Fibroblast of skin of abdomen (primary cell): ENCODE data around the gene TBX18. TPM values are rescaled to one million over a fixed set of nuclear protein-coding genes. Genes with fewer than 3 reads are reported as not detected.

Experiments used
- DNase-seq: peaks from one replicate; pipeline ENCODE4 v3.0.0-alpha.2; 2013
- polyA plus RNA-seq, 2 experiments: library from polyadenylated mRNA; unstranded; fragments of 120-200 nt; gene quantifications; one replicate each; pipeline ENCODE4 v1.2.1, GENCODE V29; 2013; ENCODE audit not compliant: insufficient read length in 2 of 2

TBX18 gene
- polyA plus RNA-seq (2013, experiment 1 of 2; ENCODE audit: insufficient read length): 10.9 TPM
- 10.5 TPM for polyA plus RNA-seq (2013, experiment 2 of 2; ENCODE audit: insufficient read length)

DNA sequence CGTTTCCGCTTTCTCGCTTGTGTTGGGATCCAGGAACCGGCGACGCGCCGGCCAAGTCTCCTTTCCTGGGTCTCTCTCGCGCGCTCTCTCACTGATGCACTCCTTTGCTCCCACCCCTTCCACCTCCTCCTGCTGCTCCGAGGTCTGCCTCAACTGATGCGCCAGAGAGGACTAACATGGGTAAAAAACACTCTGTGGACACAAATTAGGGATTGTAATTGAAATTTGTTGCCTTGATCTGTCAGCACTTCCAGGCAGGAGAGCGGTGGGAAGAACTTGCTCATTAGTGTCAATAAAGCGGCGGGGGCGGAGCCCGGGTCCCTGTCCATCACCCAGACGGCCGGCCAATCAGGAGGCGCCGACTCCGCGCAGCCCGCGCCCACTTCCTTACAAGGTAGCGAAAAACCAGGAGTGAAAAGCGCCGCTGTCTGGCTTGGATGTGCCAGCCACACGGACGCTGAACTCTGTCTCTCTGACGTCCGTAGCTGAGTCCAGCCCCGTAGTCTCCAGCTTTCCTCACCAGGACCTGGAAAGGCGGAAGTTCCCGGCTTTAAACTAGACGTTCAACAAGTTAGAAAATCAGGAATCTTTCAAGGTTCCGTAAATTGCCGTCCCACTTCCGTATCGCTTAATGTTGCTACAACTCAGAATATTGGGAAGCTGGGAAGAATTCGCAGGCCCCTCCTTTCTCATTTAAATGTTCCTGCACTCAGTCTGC, at the start of gene TBX18:
Gene TBX18 (minus strand): TSS at position 267 of the 718 bp plus-strand sequence. CDS start 417 bp downstream, outside the sequence.
- DNase-seq: peak; percentile 99

DNA sequence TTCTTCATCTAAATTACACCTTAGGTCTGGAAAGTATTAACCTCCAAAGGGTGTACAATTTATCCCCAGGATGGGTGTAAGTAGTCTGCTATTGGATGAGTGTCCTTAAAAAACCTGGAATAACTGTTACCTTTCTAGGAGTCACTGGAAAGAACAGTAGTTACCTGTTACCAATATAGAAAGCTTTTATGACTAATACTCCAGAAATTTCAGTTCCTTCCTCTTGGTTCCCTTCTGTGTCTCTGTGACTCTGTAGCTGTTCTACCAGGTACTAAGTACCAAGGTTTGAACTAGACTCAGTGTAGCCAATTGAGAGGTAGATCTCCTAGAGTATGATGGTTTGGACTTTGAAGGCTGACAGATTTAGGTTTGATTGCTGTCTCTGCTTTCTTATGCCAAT, 47.0 kb upstream of the TBX18 start:
- DNase-seq: no peak

DNA sequence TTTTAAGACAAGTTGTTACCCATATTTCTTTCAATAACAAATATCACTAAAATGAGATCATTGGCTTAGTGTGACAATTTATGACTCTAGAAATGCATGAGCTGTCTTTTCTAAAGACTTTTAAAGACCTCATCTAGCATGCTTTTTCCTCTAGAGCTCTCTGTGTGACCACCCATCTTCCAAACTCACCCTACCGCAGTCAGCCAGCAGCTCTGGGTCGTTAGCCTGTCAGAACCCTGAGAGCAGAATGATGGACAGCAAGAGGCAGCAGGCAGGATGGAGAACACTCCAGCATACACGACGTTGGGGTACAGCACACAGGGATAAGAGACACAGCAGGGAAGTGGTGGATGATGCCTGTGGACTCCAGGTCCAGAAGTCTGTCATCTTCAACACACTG, 45.1 kb upstream of the TBX18 start:
- no peak for DNase-seq

DNA sequence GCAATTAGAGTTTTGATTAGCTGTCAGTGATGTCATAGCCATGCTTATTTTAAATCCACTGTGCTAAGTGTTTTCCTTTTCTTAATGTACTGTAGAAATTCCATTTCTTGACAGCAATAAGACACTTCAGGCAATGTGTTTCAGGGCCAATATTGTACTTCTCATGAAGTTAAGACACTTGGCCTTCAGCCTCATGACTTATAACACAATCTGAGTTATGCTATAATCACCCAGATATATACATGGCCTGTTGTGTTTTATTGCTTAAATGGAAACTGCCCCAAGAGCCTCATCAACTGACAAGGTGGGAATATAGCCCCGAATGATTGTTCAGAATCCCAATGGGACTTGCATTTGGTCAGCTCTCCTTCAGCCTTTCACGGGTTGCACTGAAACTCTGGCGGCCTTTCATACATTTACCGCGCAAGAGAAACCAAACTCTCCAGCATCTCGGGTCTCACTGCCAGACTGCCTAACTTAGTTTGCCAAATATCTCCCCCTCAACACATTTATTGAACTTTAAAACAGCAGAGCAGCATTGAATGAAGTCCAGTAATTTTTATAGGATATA, 44.2 kb upstream of the TBX18 start:
- no peak for DNase-seq

DNA sequence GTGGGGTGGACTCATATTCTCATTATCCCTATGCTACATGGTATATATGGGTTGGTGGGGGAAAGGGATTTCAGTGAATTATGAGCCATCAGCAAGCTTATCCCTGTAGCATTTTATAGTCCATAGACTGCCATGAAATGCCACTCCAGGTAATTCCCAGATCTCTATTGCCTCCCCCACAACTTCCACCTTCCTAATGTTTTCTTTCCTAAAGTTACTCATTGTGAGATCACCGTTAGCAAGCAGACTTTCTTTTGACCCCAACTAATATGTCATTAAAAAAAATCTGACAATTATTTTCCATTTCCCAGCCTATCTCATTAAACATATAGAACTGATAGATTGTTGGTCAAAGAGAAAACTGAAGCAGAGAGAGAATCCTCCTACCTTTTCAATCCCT, 40.7 kb upstream of the TBX18 start:
- DNase-seq: no peak

DNA sequence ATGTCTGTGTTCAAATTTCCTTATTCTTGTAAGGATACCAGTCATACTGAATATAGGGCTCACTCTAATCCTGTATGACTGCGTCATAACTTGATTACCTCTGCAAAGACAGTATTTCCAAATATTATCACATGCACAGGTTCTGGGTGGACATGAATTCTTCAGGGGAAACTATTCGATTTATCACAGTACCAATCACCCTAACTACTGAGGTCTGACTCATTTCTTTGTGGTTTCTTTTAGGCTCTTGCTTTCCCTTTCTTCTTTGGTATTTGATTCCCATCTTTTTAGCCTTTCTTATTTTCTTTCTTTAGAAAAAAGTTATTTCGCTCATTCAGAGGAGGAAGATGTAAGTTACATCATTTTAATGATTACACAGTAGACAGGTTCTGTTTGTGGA, 40.3 kb upstream of the TBX18 start:
- peak; percentile 48 for DNase-seq

DNA sequence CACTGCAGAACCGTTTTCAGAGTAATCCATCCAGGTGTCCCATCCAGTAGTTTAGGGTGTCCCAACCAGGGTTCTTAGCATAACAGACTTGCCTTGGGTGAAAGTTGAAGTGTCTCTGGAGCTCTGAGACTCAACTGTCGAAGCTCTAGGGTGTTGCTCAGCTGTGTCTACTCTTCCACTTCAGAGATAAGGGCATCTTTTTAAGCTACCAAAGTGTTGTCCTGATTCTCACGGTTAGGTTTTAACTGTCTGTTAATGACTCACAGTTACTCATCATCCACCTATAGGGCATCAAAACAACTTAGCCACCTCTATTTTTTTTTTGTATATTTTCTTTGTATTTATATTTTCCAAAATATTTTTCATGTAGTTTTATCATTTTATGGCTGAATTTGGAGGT, 36.9 kb upstream of the TBX18 start:
- no peak for DNase-seq

DNA sequence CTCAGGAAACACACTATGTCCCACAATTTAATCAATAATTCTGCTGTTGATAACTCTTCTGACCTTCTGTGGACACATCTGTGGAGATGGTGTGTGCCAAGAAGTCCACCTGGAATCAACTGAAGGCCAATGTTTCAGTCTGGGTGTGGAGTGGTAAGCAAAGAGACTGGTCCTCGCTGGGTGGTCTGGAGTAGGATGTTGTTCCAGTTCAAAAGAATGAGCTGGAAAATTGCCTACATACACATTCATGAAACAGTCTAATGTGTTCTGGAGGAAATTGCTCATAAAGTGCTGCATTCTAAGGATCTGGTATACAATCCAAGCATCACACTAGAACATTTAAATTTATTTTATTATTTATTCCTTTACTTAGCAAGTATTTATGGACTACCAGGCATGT, 33.9 kb upstream of the TBX18 start:
- DNase-seq: peak; percentile 70

DNA sequence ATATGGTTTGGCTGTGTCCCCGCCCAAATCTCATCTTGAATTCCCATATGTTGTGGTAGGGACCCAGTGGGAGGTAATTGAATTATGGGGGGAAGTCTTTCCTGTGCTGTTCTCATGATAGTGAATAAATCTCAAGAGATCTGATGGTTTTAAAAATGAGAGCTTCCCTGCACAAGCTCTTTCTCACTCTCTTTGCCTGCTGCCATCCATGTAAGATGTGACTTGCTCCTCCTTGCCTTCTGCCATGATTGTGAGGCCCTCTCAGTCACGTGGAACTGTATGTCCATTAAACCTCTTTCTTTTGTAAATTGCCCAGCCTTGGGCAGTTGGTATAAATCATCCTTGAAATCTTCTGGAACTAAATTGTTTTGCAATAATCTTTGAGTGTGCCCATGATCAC, 31.9 kb upstream of the TBX18 start:
- no peak for DNase-seq

DNA sequence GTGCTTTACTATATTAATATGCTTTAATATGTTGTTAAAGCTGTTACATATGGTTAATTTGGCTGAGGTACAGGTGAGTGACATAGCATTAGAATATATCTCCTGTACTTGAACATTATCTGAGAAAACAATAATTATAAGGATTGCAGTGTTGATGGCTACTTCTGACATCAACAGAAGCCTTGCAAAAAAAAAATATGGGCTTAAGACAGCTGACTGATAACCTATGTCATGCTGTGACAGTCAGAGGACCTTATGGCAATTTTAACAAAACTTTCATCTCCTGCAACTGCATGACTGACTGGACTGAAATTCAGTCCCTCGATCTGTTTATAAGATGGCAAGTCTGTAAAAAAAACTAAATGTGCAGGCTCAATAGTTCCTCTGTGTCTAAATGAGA, 27.5 kb upstream of the TBX18 start:
- DNase-seq: no peak

DNA sequence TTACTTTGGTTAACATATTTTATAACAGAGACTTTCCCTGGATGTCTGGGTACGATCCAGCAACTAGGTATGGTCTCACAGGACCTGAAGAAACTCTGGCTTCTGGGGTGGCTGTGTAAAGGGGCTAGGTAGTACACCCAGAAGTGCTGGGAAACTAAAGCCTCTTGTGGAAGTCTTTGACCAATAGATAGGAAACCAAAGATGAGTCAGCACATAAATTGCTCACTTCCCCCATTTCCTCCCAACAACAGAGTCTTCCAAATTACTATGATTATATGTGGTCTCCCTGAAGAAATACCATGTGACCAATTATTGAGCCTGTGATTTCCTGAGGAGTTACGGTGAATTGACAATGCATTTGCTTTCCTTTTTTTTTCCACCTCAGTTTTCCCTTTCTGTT, 26.8 kb upstream of the TBX18 start:
- DNase-seq: peak; percentile 48

DNA sequence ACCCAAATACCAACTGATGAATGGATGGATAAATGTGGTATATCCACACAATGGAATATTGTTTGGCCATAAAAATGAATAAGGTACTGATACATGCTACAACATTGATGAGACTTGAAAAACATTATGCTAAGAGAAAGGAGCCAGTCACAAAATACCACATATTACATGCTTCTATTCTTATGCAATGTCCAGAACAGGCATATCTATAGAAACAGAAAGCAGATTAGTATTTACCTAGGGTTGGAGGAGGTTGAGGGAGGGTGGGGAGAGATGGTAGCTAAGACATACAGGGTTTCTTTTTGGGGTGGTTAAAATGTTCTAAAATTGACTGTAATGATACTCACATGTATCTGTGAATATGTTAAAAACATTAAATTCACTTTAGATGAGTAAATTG, 24.8 kb upstream of the TBX18 start:
- no peak for DNase-seq

DNA sequence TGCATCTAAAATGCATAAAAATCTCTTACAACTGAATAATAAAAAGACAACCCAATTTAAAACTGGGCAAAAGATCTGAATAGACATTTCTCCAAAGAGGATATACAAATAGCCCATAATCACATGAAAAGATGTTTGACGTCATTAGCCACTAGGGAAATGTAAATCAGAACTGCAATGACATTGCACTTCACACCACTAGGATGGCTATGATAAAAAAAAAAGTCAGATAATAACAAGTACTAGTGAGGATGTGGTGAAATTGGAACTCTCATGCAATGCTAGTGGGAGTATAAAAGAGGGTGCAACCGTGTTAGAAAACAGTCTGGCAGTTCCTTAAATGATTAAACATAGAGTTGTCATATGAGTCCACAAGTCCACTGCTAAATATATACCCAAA, 24.3 kb upstream of the TBX18 start:
- DNase-seq: no peak

DNA sequence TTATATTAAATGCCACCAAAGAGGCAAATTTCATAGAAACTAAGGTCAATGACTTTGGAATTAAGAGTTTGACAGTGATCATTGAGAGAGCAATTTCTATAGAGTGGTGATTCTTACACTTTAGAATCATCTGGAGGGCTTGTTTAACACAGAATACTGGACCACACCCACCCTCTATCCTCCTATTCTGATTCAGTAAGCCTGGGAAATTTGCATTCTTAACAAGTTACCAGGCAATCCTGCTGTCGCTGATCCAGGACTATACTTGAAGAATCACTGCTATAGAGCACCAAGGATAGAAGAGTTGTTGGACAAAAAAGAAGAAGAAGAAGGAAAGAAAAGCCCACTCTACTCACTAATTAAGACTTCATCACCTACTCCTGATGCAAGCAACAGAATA, 21.3 kb upstream of the TBX18 start:
- peak; percentile 45 for DNase-seq

DNA sequence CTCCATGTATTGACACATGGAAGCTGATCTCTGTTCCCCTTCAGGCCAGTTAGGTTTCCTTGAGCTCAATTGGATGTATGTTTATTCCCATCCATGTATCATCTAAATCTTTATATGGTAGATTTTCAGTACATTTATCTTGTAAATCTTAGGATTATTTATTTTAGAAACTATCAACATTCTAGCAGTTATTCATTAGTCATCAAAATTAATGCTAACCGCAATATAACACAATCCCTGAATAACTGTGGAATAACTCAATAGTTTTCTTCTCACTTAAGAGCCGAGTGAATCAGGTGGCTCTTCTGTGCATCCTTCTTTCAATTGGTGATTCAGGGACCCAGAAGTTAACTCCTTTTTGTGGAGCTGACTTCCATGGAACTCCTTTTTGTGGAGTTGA, 15.5 kb upstream of the TBX18 start:
- DNase-seq: no peak

DNA sequence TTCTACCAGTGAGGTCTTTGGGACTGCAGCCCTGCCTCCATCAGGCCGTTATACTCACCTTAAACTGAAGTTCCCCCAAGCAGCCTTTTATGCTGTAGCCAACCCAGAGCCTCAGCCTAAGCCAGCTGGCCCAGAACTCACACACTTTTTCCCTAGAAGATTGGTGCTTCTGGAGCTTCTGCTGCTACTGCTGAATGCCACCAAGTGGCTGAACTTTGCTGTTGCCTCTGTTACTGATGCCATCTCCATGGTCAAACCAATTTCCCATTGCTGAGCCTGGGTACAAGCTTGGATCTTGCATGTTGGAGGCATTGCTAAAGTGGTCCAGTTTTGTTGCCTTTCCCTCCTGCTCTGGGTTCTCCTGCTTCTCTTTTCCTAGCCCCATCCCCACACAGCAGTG, 15.0 kb upstream of the TBX18 start:
- no peak for DNase-seq

DNA sequence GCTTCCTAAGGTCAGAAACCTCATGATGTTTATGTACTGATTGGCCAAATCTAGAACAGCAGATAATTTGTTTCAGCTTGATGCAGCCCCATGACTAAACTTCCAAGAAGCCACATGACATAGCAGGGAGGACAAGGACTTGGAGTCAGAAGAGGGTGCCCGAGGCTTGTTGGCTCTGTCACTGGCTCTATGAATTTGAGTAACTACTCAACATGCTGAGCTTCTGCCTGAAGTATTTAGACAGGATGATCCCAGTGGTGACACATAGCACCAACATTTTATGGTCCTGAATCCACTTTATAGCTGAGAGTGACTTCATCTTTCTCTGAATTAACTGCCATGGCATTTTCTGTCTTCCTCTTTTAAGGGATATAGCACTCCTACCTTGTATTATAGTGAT, 13.5 kb upstream of the TBX18 start:
- peak; percentile 61 for DNase-seq

DNA sequence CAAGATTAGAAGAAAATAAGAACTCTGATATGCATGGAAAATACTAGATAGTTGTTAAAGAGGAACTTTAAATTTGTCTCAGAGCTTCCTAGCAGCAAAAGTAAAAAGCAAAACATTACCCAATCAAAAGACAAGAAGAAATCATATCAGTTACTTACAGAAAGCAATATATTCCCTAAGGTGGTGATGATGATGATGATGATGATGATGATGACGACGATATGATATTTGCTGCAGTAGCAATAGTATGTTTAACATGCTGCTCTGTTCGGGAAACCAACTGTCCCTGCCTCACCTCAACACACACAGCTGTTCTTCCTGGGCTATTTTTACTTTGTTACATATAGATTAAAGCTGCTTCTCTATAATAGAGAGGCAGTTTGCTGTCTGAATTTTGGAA, 12.0 kb upstream of the TBX18 start:
- no peak for DNase-seq

DNA sequence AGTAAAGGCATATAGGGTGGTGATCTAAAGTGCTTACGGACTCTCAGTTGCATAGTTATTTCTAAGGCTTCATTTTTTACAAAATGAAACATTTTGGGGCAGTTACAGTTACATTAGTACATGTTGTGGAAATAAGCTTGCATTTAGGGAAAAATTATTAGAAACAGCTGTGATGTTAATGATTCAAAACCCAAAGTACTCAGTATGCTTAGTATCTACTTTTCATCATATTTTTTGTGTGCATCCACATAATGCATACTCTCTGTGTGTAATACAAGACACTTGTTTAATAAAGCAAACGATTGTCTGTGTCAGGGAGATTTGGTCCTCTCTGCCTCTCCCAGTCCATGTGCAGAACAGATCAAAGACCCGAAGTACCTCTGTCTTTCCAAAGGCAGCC, 11.4 kb upstream of the TBX18 start:
- no peak for DNase-seq

DNA sequence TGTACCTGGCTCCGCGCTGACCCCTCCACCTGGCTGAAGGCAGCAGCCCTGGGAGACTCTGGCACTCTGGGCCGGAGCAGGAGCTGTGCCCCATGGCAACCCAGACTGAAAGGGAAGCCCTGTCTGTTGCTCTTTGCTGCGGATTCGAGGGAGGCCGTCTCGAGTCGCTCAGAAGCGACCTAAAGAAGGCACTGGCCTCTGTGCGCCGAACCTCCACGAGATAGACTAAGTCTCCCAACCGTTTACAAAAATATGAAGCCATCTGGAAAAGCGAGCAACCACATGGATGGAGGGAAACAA, 10.5 kb upstream of the TBX18 start:
- DNase-seq: no peak

DNA sequence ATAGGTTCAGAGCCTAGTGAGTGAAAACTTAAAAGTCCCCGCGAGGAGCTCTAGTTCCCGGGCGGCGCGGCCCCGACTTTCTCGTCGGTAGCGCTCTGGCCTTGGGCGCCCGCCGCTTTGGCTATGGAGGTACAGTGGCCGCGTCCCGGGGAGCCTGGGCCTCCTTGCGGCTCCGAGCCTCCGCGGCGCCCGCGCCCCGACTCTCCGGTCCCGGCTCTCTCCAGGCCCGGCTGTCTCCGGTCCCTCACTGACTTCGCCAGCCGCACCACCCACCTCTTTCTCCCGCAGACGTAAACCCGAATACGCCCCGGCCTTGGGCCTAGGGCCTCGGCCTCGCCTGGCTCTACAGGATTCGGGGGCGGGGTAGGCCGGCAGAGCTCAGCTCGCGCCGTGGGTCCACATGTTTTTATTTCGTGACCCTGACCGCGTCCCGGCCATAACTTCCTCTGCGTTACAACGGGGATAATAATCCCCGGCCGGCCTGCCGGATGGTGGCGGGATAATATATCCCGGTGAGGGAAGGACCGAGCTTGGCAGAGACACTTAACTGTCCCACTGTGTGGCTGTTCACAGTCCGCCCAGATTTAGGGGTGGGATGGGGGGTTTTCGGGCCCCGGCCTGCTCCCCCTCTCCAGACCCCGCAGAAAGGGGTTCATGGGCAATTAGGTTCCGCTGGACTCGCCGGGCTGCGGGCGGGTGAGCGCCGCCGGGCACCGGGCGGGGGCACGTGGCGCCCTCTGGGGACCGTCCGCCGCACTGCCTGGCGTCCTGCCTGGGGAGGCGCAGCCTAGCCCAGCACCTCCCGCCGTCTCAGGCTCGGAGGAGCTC, 10.0 kb upstream of the TBX18 start:
- peak; percentile 60 for DNase-seq

DNA sequence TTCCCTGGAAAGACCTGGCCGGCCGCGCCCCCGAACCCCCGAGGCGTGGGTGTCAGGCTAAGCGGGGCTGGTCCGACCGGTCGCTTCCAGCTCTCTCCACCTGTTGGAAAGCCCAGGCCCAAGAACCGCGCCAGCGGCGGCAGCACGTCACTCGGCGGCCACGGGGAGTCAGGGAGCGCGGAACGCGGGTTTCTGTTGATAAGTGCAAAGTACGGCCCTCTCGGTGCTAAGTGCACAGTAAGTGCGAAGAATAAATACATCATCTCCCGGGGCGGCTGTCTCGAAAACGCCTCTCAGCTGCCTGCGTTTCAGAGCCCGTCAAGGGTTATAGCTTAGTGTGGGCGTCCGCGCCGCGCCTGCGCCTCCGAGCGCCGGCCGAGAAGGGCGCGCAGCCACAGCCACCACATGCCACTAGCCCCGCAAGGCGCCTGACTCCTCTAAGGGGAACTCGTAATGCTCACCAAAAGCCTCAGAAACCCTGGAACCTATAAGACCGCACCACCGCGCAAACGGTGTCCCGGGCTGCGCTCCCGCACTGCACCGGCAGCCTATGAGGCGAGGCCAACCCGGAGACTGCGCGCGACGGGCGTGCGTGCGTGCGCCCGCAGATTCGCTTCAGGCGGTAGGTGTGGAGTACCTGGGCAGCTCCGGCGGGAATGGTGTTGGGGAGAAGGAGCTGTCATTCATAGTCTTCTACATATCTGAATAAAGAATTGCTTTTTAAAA, 9.2 kb upstream of the TBX18 start:
- DNase-seq: peak; percentile 44

DNA sequence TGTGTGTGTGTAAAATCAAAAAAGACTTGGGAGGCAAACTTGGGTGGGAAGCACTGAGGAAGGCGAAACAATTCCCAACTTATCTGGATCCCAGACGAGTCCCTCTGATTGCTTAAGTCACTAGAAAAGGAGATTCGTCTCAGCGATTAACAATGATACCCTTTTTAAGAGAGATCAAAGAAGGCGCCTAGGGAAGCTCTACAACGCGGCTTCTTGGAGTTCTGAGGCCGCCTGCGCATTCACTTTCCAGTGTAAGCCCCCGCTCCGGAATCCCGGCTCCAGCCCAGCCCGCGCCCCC, 8.7 kb upstream of the TBX18 start:
- no peak for DNase-seq
